Measurements from ENCODE around the gene KCNC4.

GRCh38 chr1:110197905-110198629, 12.0 kb upstream of the KCNC4 start:
- TF ChIP-seq CTCF (IDR thresholded peaks at IDR 0.05) = no peak
- TF ChIP-seq POLR2A (IDR thresholded peaks at IDR 0.05) = no peak
- TF ChIP-seq EP300 (IDR thresholded peaks at IDR 0.05) = no peak
- TF ChIP-seq POLR2AphosphoS5 (IDR thresholded peaks at IDR 0.05) = no peak
